Measurements from ENCODE around the gene TAS2R5. TPM values are rescaled to one million over a fixed set of nuclear protein-coding genes. Genes with fewer than 3 reads are reported as not detected.

Gene TAS2R5
- total and polyA plus RNA-seq, 2 of the 4 experiments (the other 2 are of a cell fraction): 0.32 to 0.36 TPM

DNA sequence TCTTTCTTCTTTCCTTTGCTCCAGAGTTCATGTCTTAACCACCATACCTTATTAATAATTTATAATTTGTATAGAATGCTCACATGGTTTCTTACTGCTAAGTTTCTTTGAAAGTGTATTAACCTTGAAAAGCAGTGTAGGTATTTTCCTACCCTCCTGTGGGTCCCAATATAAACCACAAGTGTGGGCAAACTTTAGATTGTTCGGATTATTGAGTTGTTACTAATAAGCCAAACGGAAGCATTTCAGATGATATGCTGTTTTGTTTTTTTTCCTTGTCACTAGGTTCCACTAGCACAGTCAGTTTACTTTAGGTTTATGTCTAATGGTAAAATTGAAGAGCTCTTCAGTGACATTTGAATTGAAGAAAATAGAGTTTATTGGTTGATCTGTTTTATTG is 41.6 kb upstream of the TAS2R5 start:
- no peak for ATAC-seq (ENCODE audit: low read depth)
- H2AK5ac ChIP-seq (ENCODE audit: low read depth, low read length): no peak overlapping the region
- no peak overlapping the region for H2AFZ ChIP-seq (replicated peaks; ENCODE audit: low read length, poor library complexity)
- H3K4me2 ChIP-seq (ENCODE audit: low read depth, low read length): no peak overlapping the region
- H4K91ac ChIP-seq (ENCODE audit: insufficient read depth, low read depth, low read length): no peak overlapping the region
- H4K20me1 ChIP-seq (ENCODE audit: insufficient read depth, low read length): no peaks in the 10 kb centered on the region
- BruUV-seq (replicated peaks): no TSS peak
- no peak overlapping the region for H4K5ac ChIP-seq (ENCODE audit: low read depth, low read length)
- CTCF ChIA-PET: no interaction called here
- H3K56ac ChIP-seq (ENCODE audit: extremely low read depth, insufficient read depth, low read length): no peak overlapping the region
- H2BK20ac ChIP-seq (ENCODE audit: low read depth, low read length): no peak overlapping the region
- in situ Hi-C loops (cut with MboI; ENCODE audit: low sequenced_read_pairs): no loop called here
- no peak overlapping the region for H3K9ac ChIP-seq (ENCODE audit: low read depth, low read length)
- no peak for DNase-seq
- H2BK5ac ChIP-seq (ENCODE audit: low read depth, low read length, poor library complexity, severe bottlenecking): no peak overlapping the region
- TF ChIP-seq, protein P1, sequence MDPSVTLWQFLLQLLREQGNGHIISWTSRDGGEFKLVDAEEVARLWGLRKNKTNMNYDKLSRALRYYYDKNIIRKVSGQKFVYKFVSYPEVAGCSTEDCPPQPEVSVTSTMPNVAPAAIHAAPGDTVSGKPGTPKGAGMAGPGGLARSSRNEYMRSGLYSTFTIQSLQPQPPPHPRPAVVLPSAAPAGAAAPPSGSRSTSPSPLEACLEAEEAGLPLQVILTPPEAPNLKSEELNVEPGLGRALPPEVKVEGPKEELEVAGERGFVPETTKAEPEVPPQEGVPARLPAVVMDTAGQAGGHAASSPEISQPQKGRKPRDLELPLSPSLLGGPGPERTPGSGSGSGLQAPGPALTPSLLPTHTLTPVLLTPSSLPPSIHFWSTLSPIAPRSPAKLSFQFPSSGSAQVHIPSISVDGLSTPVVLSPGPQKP (IDR thresholded peaks at IDR 0.05; ENCODE audit: borderline replicate concordance, low read depth, low read length): no peak
- no peak for TF ChIP-seq BHLHE40 (IDR thresholded peaks at IDR 0.05; ENCODE audit: low read depth, low read length)
- no peak for TF ChIP-seq RAD21 (IDR thresholded peaks at IDR 0.05; ENCODE audit: low read length)
- TF ChIP-seq RFX5 (IDR thresholded peaks at IDR 0.05; ENCODE audit: low read depth, low read length): no peak
- TF ChIP-seq SMC3 (IDR thresholded peaks at IDR 0.05; ENCODE audit: low read depth, low read length): no peak
- TF ChIP-seq, protein P2, sequence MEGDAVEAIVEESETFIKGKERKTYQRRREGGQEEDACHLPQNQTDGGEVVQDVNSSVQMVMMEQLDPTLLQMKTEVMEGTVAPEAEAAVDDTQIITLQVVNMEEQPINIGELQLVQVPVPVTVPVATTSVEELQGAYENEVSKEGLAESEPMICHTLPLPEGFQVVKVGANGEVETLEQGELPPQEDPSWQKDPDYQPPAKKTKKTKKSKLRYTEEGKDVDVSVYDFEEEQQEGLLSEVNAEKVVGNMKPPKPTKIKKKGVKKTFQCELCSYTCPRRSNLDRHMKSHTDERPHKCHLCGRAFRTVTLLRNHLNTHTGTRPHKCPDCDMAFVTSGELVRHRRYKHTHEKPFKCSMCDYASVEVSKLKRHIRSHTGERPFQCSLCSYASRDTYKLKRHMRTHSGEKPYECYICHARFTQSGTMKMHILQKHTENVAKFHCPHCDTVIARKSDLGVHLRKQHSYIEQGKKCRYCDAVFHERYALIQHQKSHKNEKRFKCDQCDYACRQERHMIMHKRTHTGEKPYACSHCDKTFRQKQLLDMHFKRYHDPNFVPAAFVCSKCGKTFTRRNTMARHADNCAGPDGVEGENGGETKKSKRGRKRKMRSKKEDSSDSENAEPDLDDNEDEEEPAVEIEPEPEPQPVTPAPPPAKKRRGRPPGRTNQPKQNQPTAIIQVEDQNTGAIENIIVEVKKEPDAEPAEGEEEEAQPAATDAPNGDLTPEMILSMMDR (conservative IDR thresholded peaks at IDR 0.05; ENCODE audit: low read depth, low read length): no peak
- TF ChIP-seq NFE2L2 (IDR thresholded peaks at IDR 0.05; ENCODE audit: low read depth, low read length): no peak
- no peak for TF ChIP-seq MXI1 (IDR thresholded peaks at IDR 0.05; ENCODE audit: borderline replicate concordance, low read depth, low read length)
- no peak for TF ChIP-seq CHD1 (IDR thresholded peaks at IDR 0.05; ENCODE audit: low read depth, low read length)
- TF ChIP-seq POLR2A (IDR thresholded peaks at IDR 0.05; ENCODE audit: low read depth, low read length): no peak
- TF ChIP-seq FOS (IDR thresholded peaks at IDR 0.05; ENCODE audit: low read depth, low read length): no peak
- TF ChIP-seq MAFK (IDR thresholded peaks at IDR 0.05; ENCODE audit: low read depth, low read length): no peak
- H3K18ac ChIP-seq (ENCODE audit: low read depth, low read length): no peak overlapping the region
- no peaks in the 10 kb centered on the region for H3K79me1 ChIP-seq (ENCODE audit: low read depth in 1 of 2, low read length in 2 of 2)
- no peaks in the 10 kb centered on the region for H3K4me1 ChIP-seq (ENCODE audit: control insufficient read depth, insufficient read depth, low read length)
- H2BK15ac ChIP-seq (ENCODE audit: low read depth, low read length): no peak overlapping the region
- no peak overlapping the region for H3K27ac ChIP-seq (ENCODE audit: insufficient read depth, low read length)
- peaks cover 51% of the 10 kb centered on the region for H3K36me3 ChIP-seq (ENCODE audit: control insufficient read depth, insufficient read depth, low read length)
- intact Hi-C loops (cut with micrococcal nuclease): no loop called here
- H3K4ac ChIP-seq (ENCODE audit: low read depth, low read length): no peak overlapping the region
- POLR2A ChIA-PET (ENCODE audit: unreplicated experiment): interaction anchor here (0.6 kb wide), 1 partner anchor 12 kb away, joined by 4 read pairs; no protein-coding TSS in a partner anchor
- no peak overlapping the region for H2AK9ac ChIP-seq (replicated peaks; ENCODE audit: low read depth, low read length, poor library complexity)
- no peak overlapping the region for H4K8ac ChIP-seq (ENCODE audit: low read depth in 2 of 2, low read length in 2 of 2)
- H3K4me3 ChIP-seq (ENCODE audit: insufficient read depth, low read depth, low read length): no peak overlapping the region
- H3K14ac ChIP-seq (replicated peaks; ENCODE audit: low read depth, low read length): no peak overlapping the region
- WGBS, 2 experiments (ENCODE audit: extremely low coverage in 2 of 2, insufficient read length in 1 of 2): no CpG with 5 or more reads among the region's 2 CpGs
- H3K9me1 ChIP-seq (ENCODE audit: insufficient read depth, low read length): no peaks in the 10 kb centered on the region
- H3K27me3 ChIP-seq (ENCODE audit: control insufficient read depth, insufficient read depth, low read length): no peaks in the 10 kb centered on the region
- H2BK120ac ChIP-seq (ENCODE audit: low read depth, low read length): no peak overlapping the region
- H3K23ac ChIP-seq (ENCODE audit: low read depth, low read length): no peak overlapping the region
- peaks cover 15% of the 10 kb centered on the region for H3K9me3 ChIP-seq (ENCODE audit: control insufficient read depth, insufficient read depth, low read length)
- dilution Hi-C loops (cut with HindIII; ENCODE audit: low sequenced_read_pairs, unreplicated experiment): no loop called here

Data from IMR-90 (cell line).